MCF 10A (cell line): ENCODE measurements around the gene KPNA3. TPM values are rescaled to one million over a fixed set of nuclear protein-coding genes. Genes with fewer than 3 reads are reported as not detected.
A peak's percentile ranks its signal among the peaks of the same experiment; 100 is the strongest.
"Not testable (repeated sequence)": the region's sequence is repeated elsewhere in the genome, so short reads cannot be mapped to it uniquely, and the experiment has no call there.

Experiments used
- BruUV-seq: library from RNA; stranded (reverse); fragments of 400-500 nt; replicated peaks from 2 replicates; lab custom pipeline; 2021; lab: Mats Ljungman, UMichigan
- CTCF ChIA-PET: fragments of 300-600 bp; sonication (Branson Sonifier 250); formaldehyde crosslinking; extraction: SDS; loops from one replicate; lab custom pipeline; 2021; ENCODE audit warnings: antibody characterized with exemption, inconsistent platforms; lab: Yijun Ruan, JAX
- POLR2A ChIA-PET: fragments of 300-600, 350-650 bp; sonication (Branson Sonifier 250); formaldehyde crosslinking; extraction: SDS; loops from one replicate; lab custom pipeline; 2020; ENCODE audit warnings: antibody characterized with exemption, inconsistent platforms; lab: Yijun Ruan, JAX
- DNase-seq: peaks from one replicate; pipeline ENCODE4 v3.0.0-alpha.2; 2018; ENCODE audit not compliant: unreplicated experiment
- H3K27ac Mint-ChIP-seq: one replicate; pipeline ENCODE4 v1.8.0; 2022; ENCODE audit warnings: mild to moderate bottlenecking, low read depth, mixed read lengths; ENCODE audit not compliant: unreplicated experiment
- H3K27me3 Mint-ChIP-seq: one replicate; pipeline ENCODE4 v1.8.0; 2022; ENCODE audit warnings: mixed read lengths; ENCODE audit not compliant: insufficient read depth, unreplicated experiment
- H3K36me3 Mint-ChIP-seq: one replicate; pipeline ENCODE4 v1.8.0; 2022; ENCODE audit warnings: mild to moderate bottlenecking, moderate library complexity, mixed read lengths; ENCODE audit not compliant: insufficient read depth, unreplicated experiment
- H3K4me1 Mint-ChIP-seq: one replicate; pipeline ENCODE4 v1.8.0; 2022; ENCODE audit warnings: mixed read lengths; ENCODE audit not compliant: insufficient read depth, unreplicated experiment
- H3K4me3 Mint-ChIP-seq: one replicate; pipeline ENCODE4 v1.8.0; 2022; ENCODE audit warnings: mild to moderate bottlenecking, moderate library complexity, mixed read lengths; ENCODE audit not compliant: unreplicated experiment
- H3K9me3 Mint-ChIP-seq: one replicate; pipeline ENCODE4 v1.8.0; 2022; ENCODE audit warnings: mixed read lengths; ENCODE audit not compliant: unreplicated experiment
- CTCF ChIP-seq: fragments of 200-600 bp; IDR thresholded peaks from one replicate; pipeline ENCODE4 v1.8.0; 2022; ENCODE audit warnings: antibody characterized with exemption, mild to moderate bottlenecking; ENCODE audit not compliant: unreplicated experiment
- intact Hi-C: fragments of 100-400 bp; cut with micrococcal nuclease; formaldehyde crosslinking; loops from 2 replicates; pipeline ENCODE4 v1.14.1; 2022
- total RNA-seq: library from RNA; stranded (reverse); gene quantifications from 2 replicates; pipeline ENCODE4 v1.2.3, GENCODE V29; 2022

KPNA3 gene
- total RNA-seq, 1 experiment from 2014 or later, result 40.6 TPM

- H3K4me1 Mint-ChIP-seq, result no peaks in the 10 kb centered on the region
- CTCF ChIA-PET, result interaction anchor here (0.6 to 3.3 kb wide), 4 partner anchors 14 to 40 kb away, joined by 3 to 13 read pairs (median 4); partner anchors contain the start of gene KPNA3
- POLR2A ChIA-PET, result interaction anchor here (0.5 to 3.0 kb wide), 2 partner anchors 15 to 124 kb away, joined by 3 to 20 read pairs; partner anchors contain the start of gene KPNA3
- no peak for TF ChIP-seq CTCF
- no peak overlapping the region for H3K4me3 Mint-ChIP-seq
- no TSS peak for BruUV-seq
- no peaks in the 10 kb centered on the region for H3K9me3 Mint-ChIP-seq
- no peak overlapping the region for H3K27ac Mint-ChIP-seq
- no peaks in the 10 kb centered on the region for H3K36me3 Mint-ChIP-seq
- DNase-seq, result no peak
- intact Hi-C loops, result no loop called here
- no peaks in the 10 kb centered on the region for H3K27me3 Mint-ChIP-seq
These were observed 15.2 kb upstream of the KPNA3 start for GRCh38 chr13:49807681-49808080.

- no TSS peak for BruUV-seq
- H3K9me3 Mint-ChIP-seq, result no peaks in the 10 kb centered on the region
- no peak overlapping the region for H3K27ac Mint-ChIP-seq
- ChIA-PET POLR2A (interaction anchor here (0.9 to 3.0 kb wide), 4 partner anchors 11 to 116 kb away, joined by 3 to 20 read pairs (median 4); partner anchors contain the start of gene KPNA3), CTCF (interaction anchor here (0.6 to 3.3 kb wide), 7 partner anchors 13 to 1277 kb away, joined by 3 to 13 read pairs (median 3); partner anchors contain the start of gene KPNA3)
- H3K27me3 Mint-ChIP-seq, result no peaks in the 10 kb centered on the region
- TF ChIP-seq CTCF, result no peak
- H3K4me3 Mint-ChIP-seq, result no peak overlapping the region
- peak; percentile 37 for DNase-seq
- intact Hi-C loops, result no loop called here
- no peaks in the 10 kb centered on the region for H3K4me1 Mint-ChIP-seq
- H3K36me3 Mint-ChIP-seq, result no peaks in the 10 kb centered on the region
These were observed 13.6 kb upstream of the KPNA3 start for GRCh38 chr13:49806126-49806536.

- DNase-seq, intact Hi-C loops, H3K27me3 Mint-ChIP-seq, BruUV-seq, H3K27ac Mint-ChIP-seq, H3K36me3 Mint-ChIP-seq, H3K4me3 Mint-ChIP-seq, H3K9me3 Mint-ChIP-seq, CTCF ChIA-PET, H3K4me1 Mint-ChIP-seq: not testable (repeated sequence)
- POLR2A ChIA-PET, result interaction anchor here (0.8 to 2.6 kb wide), 3 partner anchors 10 to 1127 kb away, joined by 3 to 10 read pairs (median 3); partner anchors contain the start of gene KPNA3
These were observed 10.6 kb upstream of the KPNA3 start for GRCh38 chr13:49803047-49803446.

- no peaks in the 10 kb centered on the region for H3K27me3 Mint-ChIP-seq
- intact Hi-C loops, result no loop called here
- CTCF ChIA-PET, result no interaction called here
- POLR2A ChIA-PET, result interaction anchor here (0.8 to 2.6 kb wide), 2 partner anchors 9 to 1127 kb away, joined by 3 to 10 read pairs; partner anchors contain the start of gene KPNA3
- H3K4me1 Mint-ChIP-seq, result no peaks in the 10 kb centered on the region
- H3K27ac Mint-ChIP-seq, result no peak overlapping the region
- BruUV-seq, result no TSS peak
- no peak for DNase-seq
- no peak overlapping the region for H3K4me3 Mint-ChIP-seq
- H3K36me3 Mint-ChIP-seq, result no peaks in the 10 kb centered on the region
- no peak for TF ChIP-seq CTCF
- no peaks in the 10 kb centered on the region for H3K9me3 Mint-ChIP-seq
These were observed 9.9 kb upstream of the KPNA3 start for GRCh38 chr13:49802426-49802825.
